ENCODE data around the gene NIBAN1. TPM values are rescaled to one million over a fixed set of nuclear protein-coding genes. Genes with fewer than 3 reads are reported as not detected.

Gene NIBAN1
- total and polyA plus RNA-seq, 2 of the 8 experiments (the other 6 are each of a cell fraction or from before 2014, with no cell fraction given), result 5.7 to 15.2 TPM

DNA sequence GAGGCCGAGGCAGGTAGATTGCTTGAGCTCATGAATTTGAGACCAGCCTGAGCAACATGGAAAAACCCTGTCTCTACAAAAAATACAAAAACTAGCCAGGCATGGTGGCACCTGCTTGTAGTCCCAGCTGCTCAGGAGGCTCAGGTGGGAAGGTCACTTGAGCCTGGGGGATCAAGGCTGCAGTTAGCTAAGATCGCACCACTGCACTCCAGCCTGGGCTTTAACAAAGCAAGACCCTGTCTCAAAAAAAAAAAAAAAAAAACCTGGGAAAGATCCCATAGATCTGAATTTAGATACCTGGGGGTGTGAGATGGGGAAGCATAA is 32.9 kb downstream of the NIBAN1 start:
- TF ChIP-seq CBX8 (IDR thresholded peaks at IDR 0.05; ENCODE audit: borderline replicate concordance, low read depth, low read length) (no peak), PHF8 (conservative IDR thresholded peaks at IDR 0.05; ENCODE audit: low read depth, low read length) (no peak), SP4 (IDR thresholded peaks at IDR 0.05; ENCODE audit: low read length) (no peak), CREB1 (IDR thresholded peaks at IDR 0.05) (no peak), BACH1 (IDR thresholded peaks at IDR 0.05; ENCODE audit: low read length) (no peak), MAFK (IDR thresholded peaks at IDR 0.05; ENCODE audit: low read depth, low read length) (no peak)
- TF ChIP-seq, protein P1, sequence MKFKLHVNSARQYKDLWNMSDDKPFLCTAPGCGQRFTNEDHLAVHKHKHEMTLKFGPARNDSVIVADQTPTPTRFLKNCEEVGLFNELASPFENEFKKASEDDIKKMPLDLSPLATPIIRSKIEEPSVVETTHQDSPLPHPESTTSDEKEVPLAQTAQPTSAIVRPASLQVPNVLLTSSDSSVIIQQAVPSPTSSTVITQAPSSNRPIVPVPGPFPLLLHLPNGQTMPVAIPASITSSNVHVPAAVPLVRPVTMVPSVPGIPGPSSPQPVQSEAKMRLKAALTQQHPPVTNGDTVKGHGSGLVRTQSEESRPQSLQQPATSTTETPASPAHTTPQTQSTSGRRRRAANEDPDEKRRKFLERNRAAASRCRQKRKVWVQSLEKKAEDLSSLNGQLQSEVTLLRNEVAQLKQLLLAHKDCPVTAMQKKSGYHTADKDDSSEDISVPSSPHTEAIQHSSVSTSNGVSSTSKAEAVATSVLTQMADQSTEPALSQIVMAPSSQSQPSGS (IDR thresholded peaks at IDR 0.05; ENCODE audit: low read length), result no peak
- H3K9ac ChIP-seq (replicated peaks in 1 of 4; ENCODE audit: extremely low read depth in 1 of 4, low read depth in 3 of 4, low read length in 3 of 4), result no peak overlapping the region
- DNase-seq (ENCODE audit: low read depth in 1 of 2, low spot score in 2 of 2), result no peak
- no peaks in the 10 kb centered on the region for H3K79me1 ChIP-seq (ENCODE audit: low read depth, low read length)
- H3K4me2 ChIP-seq (ENCODE audit: insufficient read depth in 1 of 2, low read depth in 2 of 2, low read length in 2 of 2), result no peak overlapping the region
- no peak overlapping the region for H4K5ac ChIP-seq (ENCODE audit: insufficient read length, low read depth, low read length)
- no peak overlapping the region for H2BK15ac ChIP-seq (ENCODE audit: low read length)
- no peaks in the 10 kb centered on the region for H3K36me3 ChIP-seq (ENCODE audit: control insufficient read depth in 2 of 4, insufficient read depth in 4 of 4, low read length in 3 of 4)
- WGBS, 2 experiments (ENCODE audit: extremely low coverage in 1 of 2, insufficient coverage in 1 of 2, insufficient read length in 1 of 2, insufficient replicate concordance in 2 of 2, low coverage in 1 of 2, low lambda C conversion rate in 2 of 2, missing lambda C conversion rate in 1 of 2), result 92% methylated on average over 2 of the region's 2 CpGs; no CpG with 5 or more reads in 1 of the 2 experiments
- no peak overlapping the region for H4K8ac ChIP-seq (ENCODE audit: extremely low read depth, insufficient read depth, low read length)
- no peak overlapping the region for H2BK20ac ChIP-seq (ENCODE audit: low read length)
- no peak overlapping the region for H4K91ac ChIP-seq (replicated peaks; ENCODE audit: insufficient read length, low read length)
- FAIRE-seq, result no peak
- H3K27ac ChIP-seq (ENCODE audit: low read depth, low read length), result no peak overlapping the region
- H3K9me3 ChIP-seq (ENCODE audit: insufficient read depth in 2 of 2, low read depth in 1 of 2, low read length in 1 of 2), result no peaks in the 10 kb centered on the region
- peaks cover 0 to 6% (median 3%) of the 10 kb centered on the region in 4 experiments; a peak in 4 of 7 replicates for H3K4me1 ChIP-seq (replicated peaks in 1 of 4; ENCODE audit: control insufficient read depth in 3 of 4, insufficient read depth in 4 of 4, low read length in 3 of 4)
- no peaks in the 10 kb centered on the region for H4K20me1 ChIP-seq (replicated peaks in 1 of 2; ENCODE audit: control insufficient read depth in 1 of 2, insufficient read depth in 2 of 2, low read length in 2 of 2)
- H2BK5ac ChIP-seq (ENCODE audit: low read depth, low read length), result no peak overlapping the region
- 0 out of 4 replicates have a peak, but pooled peaks cover 0 to 5% of the 10 kb centered on the region in 2 experiments for H3K79me2 ChIP-seq (ENCODE audit: control insufficient read depth in 1 of 2, insufficient read depth in 2 of 2, low read length in 2 of 2)
- no peaks in the 10 kb centered on the region for H3K23me2 ChIP-seq (ENCODE audit: low read depth, low read length)
- no peak overlapping the region for H2BK120ac ChIP-seq (replicated peaks; ENCODE audit: low read depth, low read length)
- H2BK12ac ChIP-seq (ENCODE audit: low read depth, low read length), result no peak overlapping the region
- H3K4me3 ChIP-seq (ENCODE audit: extremely low read depth in 1 of 4, insufficient read depth in 2 of 4, low read depth in 3 of 4, low read length in 4 of 4), result no peak overlapping the region
- no peak overlapping the region for H3K56ac ChIP-seq (replicated peaks; ENCODE audit: insufficient read length, low read depth, low read length)
- H3K18ac ChIP-seq (ENCODE audit: extremely low read depth, low read length), result no peak overlapping the region
- H2AK5ac ChIP-seq (ENCODE audit: low read depth, low read length), result no peak overlapping the region
- ChIA-PET POLR2A (ENCODE audit: partially characterized antibody) (interaction anchor here (1.0 kb wide), 1 partner anchor 88 kb away, joined by 3 read pairs; no protein-coding TSS in a partner anchor), CTCF (ENCODE audit: partially characterized antibody) (interaction anchor here (1.8 to 2.1 kb wide), 2 partner anchors 22 to 135 kb away, joined by 4 read pairs; no protein-coding TSS in a partner anchor)
- H2AFZ ChIP-seq (ENCODE audit: low read length), result no peak overlapping the region
- no peaks in the 10 kb centered on the region for H3K27me3 ChIP-seq (replicated peaks in 1 of 4; ENCODE audit: control insufficient read depth in 3 of 4, extremely low read depth in 1 of 4, insufficient read depth in 3 of 4, low read length in 3 of 4)
- no peak overlapping the region for H3K23ac ChIP-seq (ENCODE audit: insufficient read length)
- no peak overlapping the region for H3K14ac ChIP-seq (ENCODE audit: insufficient read length)
- H3K4ac ChIP-seq (replicated peaks; ENCODE audit: insufficient read length, low read depth, low read length), result no peak overlapping the region
